HG03571 (cell line): ENCODE measurements around the gene TBC1D7.

ENCODE experiments used
- ATAC-seq: cut with Tn5 transposase; IDR thresholded peaks from one replicate; pipeline ENCODE4 v1.9.1; 2021; ENCODE audit not compliant: unreplicated experiment

The TBC1D7 gene

DNA sequence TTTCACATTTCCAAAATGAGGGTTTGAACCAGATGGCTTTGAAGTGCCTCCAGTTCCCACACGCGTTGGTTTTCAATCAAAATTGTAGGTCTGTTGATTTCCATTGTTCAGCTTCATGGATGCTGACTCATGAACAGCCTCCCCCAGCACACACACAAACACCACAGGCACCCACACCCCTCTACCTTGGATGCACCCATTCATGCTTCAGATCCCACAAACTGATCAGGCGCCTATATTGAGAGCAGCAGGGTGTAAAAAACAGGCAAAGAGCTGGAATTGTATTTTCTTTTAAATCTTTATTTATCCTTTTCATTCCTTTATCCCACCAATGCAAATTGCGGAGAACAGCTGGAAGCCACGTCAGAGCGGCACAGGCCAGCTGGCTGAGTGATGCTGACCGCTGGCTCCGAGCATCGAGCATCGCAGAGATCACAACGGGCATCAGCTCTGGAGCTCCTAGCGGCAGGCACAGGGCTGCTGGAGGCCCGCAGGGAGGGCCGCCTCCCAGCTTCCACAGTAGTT is 29.3 kb upstream of the TBC1D7 start:
- no peak for ATAC-seq

DNA sequence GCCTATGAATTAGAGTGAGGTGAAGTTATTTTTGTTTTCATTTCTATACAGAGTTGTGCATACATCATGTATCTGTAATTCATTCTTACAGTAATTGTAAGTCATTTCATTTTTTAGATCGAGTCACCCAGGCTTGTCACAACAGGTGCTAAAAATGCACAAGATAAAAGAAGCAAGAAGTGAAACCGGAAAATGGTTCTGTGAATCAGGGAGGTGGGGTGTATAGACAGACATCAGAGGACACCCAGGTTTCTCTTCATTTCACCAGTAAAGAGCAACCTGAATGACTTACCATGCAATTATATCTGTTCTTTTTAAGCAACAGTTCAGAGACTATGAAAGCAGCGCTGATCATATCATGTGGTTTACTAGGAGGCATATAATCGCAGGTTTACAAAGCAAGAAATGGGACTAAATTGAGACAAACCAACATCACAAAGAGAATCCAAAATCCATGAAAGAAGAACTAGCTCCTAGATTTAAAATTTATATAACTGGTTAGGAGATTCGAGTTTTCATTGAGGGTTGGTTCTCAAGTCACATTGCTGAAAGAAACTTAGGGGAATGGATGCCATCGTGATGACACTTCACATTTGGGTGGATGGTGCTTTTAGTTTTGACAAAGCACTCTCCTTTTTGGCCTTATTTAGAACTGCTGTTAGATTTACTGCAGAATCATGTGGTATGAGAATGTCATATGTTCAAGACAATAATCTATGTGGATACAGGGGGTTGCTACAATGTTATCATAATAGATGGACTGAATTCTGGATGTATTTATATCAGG is 27.9 kb upstream of the TBC1D7 start:
- peak; percentile 88 for ATAC-seq

DNA sequence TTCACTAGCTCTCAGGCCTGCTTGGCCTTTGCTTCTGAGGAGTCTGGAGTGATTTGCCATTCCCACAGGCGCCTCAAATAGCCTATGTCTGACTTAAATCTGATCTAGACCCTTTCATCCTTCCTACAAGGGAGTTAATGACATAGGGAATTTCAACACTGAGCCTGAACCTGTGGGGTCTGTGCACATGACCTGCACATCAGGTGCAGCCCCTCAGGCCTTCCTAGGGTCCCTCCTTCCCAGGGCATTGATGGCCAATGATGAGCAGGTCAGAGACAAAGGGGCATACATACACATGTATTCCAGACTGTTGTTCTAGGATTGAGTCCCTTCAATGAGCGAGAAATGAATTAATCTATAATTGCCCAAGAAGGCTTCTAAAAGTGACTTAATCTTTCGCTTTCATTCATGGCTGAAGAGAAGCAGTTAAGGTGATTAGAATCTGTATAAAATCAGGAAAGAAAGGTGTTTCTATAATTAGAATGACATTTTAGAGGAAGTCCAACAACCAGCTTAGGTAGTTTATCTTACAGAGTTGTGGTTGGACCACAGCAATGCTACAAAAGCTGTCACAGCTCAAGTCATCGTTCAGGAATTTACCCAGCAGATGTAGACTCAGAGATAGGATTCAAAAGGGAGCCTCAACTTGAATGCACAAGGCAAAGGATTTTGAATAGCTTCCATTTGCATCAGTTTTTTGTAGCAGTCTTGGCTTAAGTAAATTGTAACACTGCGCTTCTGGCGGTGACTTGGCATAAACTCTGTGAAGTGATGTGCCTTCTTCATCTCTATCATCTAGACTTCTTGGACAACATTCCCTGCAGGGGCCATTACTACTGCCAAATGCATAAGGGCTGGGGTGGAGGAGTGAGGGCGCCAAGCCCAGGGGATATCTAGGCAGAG is 27.0 kb upstream of the TBC1D7 start:
- peak; percentile 21 for ATAC-seq

DNA sequence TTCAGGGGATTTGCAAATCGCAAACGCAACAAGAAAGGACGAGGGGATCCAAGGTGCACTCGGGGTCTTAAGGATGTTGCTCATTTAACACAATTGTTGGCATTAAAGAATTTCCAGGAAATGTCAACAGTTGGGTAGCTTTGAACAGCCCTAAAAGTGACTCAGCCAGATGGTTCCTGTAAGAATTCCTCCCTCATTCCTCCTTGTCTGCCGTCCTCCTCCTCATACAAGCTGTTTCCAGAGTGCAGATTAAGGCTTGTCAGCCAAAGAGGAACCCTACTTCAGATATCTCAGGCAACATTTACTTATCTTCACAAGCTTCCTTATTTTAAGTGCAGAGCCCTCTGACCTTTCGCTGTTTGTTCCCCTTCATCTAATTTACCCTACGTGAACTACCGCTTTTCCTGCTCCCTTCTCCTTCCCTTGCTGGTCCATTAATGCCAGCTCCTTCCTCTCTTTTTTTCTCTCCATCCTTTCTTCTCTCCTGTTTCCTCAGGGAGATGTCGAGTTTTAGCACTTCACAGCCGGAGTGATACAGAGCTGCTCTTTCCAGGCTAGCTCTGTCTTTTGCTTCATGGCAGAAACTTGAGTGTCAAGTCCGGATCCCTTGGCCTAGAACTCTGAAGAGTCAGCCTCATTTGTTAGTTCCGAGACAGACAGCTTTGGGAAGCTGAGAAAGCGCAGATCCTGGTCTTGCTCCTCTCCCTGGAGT is 26.1 kb upstream of the TBC1D7 start:
- ATAC-seq = no peak

DNA sequence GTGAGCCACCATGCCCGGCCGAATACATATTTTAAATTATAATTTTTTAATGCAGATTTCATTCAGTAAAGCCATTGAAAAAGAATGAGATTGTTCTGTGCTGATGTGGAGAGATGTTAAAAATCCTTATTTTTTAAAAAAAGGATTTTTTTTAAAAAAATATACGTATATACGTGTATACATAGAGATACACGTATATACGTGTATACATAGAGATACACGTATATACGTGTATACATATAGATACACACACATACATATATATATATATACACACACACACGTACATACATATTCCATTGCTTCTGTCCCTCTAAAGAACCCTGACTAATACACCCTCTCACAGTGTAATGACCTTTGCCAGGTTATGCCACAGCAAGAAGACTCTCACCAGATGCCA is 23.8 kb upstream of the TBC1D7 start:
- ATAC-seq = no peak

DNA sequence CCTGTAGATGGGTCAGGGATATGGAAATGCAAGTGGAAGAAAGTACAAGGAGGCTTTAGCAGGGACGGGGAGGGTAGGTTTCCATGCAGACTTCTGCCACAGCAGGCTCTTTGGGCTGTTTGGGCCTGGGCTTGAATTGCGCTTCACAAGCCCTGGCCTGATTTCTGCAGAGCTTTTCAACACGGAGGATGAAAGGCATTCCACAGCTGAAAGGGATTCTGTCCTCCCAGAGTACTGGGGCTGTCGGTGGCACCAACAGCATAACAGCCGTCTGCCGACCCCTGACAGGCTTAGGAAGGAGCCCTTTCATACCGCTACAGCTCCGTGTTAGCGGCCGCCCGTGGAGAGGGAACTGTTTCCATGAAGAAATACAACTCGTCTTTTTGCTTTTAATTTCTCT is 22.9 kb upstream of the TBC1D7 start:
- ATAC-seq = no peak

DNA sequence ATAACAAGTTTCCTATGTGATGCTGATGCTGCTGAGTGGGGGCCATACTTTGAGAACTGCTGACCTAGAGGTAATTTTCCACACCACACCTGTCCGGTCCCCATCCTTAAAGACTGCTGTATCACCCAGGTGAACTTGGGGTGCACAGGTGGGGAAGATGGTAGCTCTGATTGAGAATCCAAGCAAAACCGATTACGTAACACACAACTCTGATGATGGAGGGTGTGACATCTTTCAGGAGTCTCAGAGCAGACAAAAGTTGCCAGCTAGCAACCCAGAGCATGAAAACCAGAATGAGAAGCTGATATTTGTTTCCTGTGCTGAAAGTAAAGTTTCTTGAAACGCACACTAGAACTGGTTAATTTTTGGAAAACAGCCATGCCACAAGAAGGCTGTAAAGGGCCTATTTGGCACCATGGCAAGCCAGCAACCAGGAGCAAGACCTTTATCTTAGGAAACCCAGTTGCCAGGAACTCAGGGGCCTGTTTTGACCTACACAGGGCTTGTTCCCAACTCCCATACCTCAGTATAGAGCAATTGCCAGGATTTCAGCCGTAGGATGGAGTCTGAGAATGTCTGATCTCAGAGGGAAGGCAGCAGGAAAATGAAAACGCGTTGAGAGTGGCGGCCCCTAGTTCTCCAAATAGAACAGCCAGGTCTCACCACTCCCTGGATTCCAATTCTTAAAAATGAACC is 21.6 kb upstream of the TBC1D7 start:
- ATAC-seq = no peak

DNA sequence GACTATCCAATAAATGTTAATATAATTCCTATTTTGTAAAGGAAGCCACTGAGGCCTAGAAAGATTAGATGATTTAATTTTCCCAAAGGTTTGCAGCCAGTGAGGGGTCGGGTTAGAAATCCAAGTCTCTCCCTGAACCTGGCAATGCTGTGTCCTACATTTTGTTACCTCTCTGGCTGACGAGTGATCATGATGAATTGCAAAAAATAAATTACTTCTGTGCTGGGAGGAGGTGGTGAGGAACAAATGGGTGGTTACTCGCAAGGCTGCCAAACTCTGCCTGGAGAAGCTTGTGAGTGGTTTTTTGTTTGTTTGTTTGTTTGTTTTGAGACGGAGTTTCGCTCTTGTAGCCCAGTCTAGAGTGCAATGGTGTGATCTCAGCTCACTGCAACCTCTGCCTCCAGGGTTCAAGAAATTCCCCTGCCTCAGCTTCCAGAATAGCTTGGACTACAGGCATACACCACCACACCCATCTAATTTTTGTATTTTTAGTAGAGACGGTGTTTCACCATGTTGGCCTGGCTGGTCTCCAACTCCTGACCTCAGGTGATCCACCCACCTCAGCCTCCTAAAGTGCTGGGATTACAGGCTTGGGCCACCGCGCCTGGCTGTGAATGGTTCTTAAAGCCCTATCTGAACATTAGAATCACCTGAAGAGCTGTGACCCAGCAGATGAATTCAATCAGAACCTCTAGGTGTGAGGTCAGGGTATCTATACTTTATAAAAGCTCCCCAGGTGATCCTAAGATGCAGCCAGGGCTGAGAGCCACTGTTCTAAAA is 20.2 kb upstream of the TBC1D7 start:
- ATAC-seq = no peak

DNA sequence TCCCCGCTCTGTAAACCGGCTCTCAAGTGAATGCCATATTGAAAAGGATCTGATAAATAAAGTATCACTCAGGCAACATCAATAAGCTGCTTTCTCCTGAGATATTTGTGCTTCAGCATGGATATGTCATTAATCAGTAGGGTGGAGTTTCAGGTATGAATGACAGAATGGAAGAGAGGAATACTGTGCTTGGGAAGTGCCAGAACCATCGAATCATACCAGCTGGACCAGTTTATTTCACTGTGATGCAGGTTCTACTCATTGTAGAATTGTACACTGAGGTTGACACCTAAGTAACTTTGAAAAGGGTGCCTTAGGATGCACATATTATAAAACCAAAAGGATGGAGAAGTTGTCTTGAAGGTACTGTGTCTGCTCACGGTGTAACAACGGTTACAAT is 17.9 kb upstream of the TBC1D7 start:
- ATAC-seq = no peak

DNA sequence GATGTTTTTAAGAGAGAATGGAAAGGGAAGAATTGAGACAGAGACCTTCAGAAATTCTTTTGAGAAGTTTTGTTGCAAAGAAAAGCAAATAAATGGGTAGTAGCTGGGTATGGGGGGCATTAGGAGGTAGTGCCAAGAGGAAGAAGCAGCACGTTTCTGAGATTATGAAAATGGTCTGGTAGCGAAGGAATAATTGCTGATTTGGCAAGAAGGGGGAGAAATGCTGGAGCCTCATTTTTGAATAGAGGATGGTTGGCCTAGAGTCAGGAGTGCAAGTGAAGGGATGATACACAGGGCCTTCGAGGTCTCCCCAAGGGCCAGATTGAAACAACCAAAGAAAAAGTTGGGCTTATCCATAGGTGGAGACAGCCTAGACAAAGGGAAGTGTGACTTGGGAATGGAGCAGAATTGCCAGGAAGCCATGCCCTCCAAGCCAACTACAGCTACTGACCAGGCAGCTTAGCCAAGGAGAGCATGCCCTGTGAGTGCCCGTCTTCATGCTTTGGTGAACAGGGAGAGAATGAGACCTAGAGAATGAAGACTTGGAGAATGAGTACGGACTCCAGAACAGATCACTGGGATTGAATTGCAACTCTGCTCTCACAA is 14.2 kb upstream of the TBC1D7 start:
- ATAC-seq = no peak

DNA sequence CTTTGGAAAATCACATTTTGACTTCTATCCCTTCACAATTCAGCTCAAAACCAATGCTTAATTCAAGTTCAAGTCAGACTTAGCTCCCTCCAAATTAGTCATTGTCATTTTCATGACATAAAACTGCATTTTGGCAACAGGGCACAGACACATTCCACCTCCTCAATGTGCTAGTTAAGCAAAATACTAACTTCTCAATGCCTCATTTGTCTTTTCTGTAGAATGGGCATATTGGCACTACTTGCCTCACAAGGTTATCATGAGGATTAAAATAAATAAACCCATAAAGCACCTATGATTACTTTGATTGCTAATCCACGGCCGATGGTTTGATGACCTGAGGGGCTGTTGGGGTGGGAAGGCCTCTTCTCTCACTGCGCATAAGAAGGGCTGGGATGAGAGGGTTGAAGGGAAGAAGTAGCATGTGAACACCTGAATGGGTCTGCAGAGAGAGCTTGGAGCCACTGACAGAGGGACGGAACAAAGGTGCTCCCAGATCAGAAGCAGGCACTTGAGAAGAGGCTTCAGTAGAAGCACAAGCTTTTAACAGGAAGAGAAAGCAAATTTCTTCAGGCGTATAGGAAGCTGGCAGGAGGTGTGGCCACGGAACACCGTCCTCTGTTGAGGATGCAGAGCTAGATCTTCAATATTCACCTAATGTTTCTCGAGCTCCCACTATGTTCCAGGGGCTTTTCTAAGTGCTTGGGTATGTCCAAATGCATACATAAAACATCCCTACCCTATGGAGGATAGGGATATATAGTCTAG is 11.7 kb upstream of the TBC1D7 start:
- ATAC-seq = no peak

DNA sequence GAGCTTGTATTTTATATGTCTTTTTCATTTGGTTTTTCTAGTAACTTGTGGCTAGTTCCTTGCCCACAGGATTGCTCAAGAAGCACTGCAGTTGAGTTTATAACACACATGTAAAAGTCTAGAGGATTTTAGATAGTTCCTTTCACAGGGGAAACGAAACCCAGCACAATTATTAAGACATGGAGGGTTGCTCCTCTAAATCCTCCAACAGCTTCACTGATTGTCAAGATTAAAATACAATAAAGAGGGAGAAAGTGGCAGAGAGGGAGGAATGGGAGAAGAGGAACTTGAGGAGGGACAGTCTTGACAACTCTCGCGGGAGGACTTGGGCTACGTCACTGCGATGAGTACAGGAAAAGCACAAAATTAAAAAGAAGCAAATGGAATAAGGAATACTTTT is 9.7 kb upstream of the TBC1D7 start:
- no peak for ATAC-seq

DNA sequence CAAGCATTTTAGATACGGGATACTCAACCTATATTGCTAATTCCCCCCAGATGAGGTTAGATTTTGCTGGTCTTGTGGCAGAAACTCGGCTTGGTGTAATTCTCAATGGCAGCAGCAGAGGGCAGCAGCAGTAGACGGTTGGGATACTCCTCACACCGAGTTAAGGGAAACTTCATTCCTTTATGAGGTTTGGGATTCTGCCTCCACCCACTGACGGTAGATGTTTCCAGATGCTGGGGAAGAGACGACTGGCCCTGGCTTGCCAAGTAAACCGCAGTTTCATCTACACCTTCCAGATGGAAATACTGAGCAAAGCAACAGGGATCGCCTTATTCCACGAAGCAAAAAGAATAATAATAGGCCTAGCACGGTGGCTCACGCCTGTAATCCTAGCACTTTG is 8.2 kb upstream of the TBC1D7 start:
- ATAC-seq = no peak

DNA sequence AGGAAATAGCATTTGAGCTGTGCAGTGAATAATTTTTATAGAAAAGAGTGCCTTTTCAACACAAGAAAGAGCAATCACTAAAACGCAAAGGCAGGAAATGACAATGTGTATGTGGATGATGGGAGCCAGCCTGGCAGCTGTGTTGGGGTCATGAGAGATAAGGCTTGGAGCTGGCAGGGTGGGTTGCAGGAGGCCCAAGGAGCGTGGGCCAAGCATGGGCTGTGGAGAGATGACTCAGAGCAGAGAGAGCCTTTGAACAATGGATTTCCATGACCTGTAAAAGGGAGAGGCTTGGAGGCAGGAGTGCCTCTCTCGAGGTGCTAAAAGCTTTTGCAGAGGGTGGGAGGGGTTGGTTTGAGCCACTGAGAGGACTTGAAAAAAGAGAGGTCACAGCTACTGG is 6.6 kb upstream of the TBC1D7 start:
- ATAC-seq = no peak

DNA sequence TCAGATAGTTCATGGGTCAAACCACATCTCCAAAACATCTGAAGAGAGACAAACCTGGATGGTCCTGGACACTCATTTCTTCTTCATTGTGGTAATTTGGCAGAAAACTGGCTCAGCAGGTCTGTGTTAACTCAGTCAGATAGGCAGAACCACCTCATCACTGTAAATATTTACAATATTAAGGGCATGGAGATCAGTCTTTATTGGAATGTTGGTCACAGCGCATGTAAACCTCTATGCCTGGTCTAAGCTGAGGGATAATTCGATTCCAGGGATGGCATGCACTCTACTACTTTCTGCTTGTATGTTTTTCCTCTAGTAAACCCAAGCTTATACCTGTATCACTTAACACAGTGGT is 4.0 kb upstream of the TBC1D7 start:
- no peak for ATAC-seq

DNA sequence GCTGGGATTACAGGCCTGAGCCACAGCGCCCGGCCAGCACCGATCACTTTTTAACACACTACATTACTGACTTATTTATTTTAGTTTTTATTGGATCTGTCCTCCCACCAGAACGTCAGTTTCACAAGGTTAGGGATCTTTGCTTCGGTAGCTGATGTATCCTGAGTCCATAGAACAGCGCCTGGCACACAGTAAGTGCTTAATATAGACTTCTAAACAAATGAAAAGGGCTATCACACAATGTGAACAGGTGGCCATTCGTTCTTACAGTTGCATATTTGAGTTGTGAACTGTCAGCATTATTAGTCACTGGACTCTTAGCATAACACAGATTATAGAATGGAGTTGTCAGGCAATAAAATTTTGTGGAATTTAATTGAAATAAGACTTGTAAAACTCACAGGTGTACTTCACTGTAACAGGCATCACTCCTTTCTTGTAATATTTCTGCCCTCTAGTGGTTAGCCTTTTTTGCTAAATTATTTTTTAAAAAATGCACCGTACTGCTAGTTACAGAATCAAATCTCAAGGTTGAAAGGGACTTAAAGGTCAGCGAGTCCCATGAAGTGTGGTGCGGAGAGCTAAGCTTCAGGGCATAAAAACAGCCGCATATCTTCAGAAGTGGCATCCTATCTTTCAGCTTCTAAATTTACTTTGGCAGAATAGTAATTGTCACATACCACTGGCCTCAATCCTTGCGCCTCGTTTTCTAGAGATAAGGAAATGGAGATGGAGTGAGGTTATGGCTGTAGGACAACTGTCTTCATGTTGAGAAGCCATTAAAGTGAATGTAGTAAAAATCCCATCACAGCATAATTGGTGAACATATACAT is 3.4 kb upstream of the TBC1D7 start:
- ATAC-seq = no peak

DNA sequence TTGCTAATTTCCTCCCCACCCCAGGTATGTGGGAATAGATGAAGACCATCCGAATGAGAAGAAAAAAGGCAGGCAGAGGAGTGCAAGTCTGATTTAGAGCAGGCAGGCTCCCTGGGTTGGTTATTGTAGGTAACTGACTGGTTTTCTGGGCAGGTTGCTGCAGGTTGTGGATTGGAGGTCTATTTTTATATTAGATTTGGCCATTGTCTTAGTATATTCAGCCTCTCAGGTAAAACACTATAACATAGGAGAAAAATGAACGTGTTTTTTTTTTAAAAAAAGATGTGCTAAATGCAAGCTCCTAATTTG is 492 bp upstream of the TBC1D7 start:
- no peak for ATAC-seq

DNA sequence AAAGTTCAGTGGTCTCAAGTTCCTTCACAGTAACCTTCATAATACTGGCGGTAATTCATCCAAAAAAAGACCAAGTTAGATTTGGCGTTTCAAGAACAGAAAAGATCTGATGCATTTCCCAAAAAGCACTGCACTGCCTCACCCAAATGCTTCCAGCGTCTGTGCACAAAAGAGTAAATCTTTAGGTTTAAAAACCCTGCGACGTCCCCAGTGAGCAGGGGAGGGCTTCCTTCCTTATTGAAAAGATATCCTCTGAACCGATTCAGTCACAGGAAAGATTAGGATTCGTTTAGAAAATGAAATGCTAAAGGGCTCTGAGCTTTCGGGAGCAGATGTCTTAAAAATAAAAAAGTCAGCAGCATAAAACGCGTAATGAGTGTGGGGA is 654 bp downstream of the TBC1D7 start:
- no peak for ATAC-seq
